DMS114 treated with DMSO at 0.1 percent for 48 hours (cell line): ENCODE data around the gene SLC39A10.
"Not testable (repeated sequence)": the region's sequence is repeated elsewhere in the genome, so short reads cannot be mapped to it uniquely, and the experiment has no call there.

Source experiments
- DNase-seq: peaks from one replicate; lab custom pipeline; 2025; ENCODE audit not compliant: unreplicated experiment; lab: John Stamatoyannopoulos, UW

Gene SLC39A10

DNA sequence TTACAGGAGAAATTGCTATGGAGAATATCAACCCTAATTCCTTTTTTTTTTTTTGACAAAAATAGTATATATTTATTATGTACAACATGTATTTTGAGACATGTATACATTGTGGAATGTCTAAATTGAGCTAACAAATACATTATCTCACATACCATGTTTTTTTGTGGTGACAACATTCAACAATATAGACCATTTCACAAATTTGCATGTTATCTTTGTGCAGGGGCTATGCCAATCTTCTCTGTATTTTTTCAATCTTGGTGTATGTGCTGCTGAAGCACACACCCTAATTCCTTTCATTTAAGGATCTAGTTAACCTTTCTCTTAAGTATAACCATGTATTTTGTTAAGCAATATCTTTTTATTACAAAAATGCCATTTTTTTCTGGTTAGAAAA lies 13.2 kb downstream of the SLC39A10 start:
- DNase-seq: no peak

- no peak for DNase-seq
Observed at GRCh38 chr2:195671563-195671962, 14.5 kb downstream of the SLC39A10 start.

DNA sequence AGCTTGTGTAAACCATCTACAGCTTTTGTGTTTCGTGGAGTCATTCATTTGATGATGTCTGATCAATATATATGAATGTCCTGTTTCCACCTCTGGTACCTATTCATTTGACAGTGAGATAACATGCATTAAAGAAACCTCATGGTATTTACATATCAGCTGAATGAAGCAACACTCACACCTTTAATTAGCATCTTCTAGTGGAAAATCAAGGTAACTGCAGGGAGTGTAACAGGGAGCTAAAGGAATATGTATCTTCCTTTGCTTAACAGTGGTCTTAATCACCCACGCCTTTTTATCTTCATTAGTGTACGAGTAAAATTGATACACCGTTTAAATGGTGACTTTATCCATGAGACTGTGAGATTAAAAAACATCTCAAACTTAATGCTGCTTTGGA lies 15.6 kb downstream of the SLC39A10 start:
- DNase-seq: no peak

GRCh38 chr2:195674491-195675221 lies 17.6 kb downstream of the SLC39A10 start:
- DNase-seq: no peak

- no peak for DNase-seq
Observed at GRCh38 chr2:195675783-195676427, 18.9 kb downstream of the SLC39A10 start.

DNA sequence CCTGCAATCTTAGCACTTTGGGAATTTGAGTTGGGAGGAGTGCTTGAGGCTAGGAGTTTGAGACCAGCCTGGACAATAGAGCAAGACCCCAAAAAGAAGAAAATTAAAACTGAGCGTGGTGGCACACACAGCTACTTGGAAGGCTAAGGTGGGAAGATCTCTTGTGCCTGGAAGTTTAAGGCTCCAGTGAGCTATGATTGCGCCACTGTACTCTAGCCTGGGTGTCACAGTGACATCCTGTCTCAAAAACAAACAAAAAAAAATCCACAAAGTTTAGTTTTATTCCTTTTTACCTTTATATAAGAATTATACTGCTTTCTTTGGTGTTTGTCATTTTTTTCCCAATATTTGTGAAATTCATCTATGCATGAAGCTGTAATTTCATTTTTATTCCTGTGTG lies 20.3 kb downstream of the SLC39A10 start:
- no peak for DNase-seq

DNA sequence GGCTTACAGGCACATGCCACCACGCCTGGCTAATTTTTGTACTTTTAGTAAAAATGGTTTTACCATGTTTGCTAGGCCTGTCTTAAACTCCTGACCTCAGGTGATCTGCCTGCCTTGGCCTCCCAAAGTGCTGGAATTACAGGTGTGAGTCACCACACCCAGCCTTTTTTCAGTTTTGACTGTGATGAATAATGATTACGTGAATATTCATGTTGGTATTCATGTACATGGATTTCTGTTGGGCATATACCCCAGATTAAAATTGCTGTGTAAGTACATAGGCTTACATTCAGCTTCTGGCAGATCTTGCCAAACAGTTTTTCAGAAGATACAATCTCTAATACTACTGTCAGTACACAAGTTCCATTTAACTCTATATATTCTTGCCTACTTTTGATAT lies 20.9 kb downstream of the SLC39A10 start:
- no peak for DNase-seq

- DNase-seq: no peak
Observed at GRCh38 chr2:195682077-195682476, 25.1 kb downstream of the SLC39A10 start.

GRCh38 chr2:195683174-195683573 lies 26.1 kb downstream of the SLC39A10 start:
- DNase-seq: no peak

GRCh38 chr2:195686564-195686963 lies 29.5 kb downstream of the SLC39A10 start:
- no peak for DNase-seq

- DNase-seq: no peak
Observed at GRCh38 chr2:195687320-195688086, 30.5 kb downstream of the SLC39A10 start.

DNA sequence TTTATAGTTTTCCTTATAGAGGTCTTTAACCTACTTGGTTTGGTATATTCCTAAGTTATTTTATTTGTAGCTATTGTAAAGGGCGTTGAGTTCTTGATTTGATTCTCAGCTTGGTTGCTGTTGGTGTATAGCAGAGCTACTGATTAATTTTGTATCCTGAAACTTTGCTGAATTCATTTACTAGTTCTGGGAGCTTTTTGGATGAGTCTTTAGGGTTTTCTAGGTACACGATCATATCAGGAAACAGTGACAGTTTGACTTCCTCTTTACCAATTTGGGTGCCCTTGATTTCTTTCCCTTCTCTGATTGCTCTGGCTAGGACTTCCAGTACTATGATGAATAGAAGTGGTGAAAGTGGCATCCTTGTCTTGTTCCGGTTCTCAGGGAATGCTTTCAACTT lies 35.5 kb downstream of the SLC39A10 start:
- DNase-seq: not testable (repeated sequence)

DNA sequence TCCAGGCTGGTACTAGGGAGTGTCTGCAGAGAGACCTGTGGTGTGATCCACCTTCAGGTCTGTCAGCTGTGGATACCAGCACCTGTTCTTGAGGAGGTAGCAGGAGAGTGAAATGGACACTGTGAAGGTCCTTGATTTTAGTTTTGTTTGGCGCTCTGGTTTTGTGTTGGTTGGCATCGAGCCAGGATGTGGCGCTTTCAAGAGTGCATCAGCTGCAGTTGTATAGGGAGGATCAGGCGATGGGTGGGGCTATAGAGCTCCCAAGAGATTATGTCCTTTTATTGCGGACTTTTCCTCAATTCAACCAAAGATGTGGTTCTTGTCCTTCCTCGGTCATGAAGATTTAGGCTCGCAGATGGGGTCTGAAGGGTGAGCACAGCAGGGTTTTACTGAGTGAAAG lies 37.5 kb downstream of the SLC39A10 start:
- no peak for DNase-seq

DNA sequence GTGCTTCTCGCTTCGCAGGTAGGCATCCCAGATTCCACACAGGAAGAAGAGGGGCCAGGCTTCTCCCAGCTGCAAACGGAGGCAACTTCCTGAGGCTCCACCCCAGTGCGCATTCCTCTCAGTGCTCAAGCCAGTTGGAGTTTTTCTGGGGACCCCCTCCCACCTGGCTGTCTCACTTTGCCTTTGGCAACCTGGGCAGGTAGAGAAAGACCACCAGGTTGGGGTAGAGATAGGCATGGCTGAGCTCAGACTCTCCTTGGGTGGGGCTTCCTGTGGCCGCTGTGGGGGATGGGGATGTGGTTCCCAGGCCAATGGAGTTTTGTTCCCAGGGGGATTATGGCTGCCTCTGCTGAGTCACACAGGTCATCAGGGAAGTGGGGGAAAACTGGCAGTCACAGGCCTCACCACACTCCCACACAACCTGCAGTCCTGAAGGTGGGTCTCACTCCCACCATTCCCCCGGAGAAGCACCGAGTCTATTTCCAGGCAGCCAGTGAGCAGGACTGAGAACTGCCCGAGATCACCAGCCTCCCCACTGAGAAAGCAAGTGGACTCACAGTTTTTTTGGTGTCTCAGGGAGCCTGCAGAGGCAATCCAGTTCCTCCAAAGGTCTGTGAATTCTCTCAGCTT lies 38.1 kb downstream of the SLC39A10 start:
- no peak for DNase-seq

- no peak for DNase-seq
Observed at GRCh38 chr2:195696012-195696411, 39.0 kb downstream of the SLC39A10 start.

DNA sequence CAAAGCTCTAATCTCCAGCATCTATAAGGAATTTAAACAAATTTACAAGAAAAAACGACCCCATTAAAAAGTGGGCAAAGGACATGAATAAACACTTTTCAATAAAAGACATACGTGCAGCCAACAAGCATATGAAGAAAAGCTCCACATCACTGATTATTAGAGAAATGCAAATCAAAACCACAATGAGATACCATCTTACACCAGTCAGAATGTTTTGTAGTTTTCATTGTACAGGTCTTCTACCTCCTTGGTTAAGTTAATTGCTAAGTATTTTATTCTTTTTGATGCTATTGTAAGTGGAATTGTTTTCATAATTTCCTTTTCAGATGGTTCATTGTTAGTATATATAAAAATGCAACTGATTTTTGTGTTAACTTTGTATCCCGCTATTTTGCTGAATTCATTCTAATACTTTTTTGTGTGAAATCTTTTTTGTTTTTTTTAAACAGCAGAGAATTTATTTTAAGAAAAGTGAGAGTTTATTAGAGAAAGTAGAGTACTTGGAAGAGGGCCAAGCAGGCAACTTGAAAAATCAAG lies 40.7 kb downstream of the SLC39A10 start:
- DNase-seq: no peak

- DNase-seq: no peak
Observed at GRCh38 chr2:195700480-195700879, 43.5 kb downstream of the SLC39A10 start.

DNA sequence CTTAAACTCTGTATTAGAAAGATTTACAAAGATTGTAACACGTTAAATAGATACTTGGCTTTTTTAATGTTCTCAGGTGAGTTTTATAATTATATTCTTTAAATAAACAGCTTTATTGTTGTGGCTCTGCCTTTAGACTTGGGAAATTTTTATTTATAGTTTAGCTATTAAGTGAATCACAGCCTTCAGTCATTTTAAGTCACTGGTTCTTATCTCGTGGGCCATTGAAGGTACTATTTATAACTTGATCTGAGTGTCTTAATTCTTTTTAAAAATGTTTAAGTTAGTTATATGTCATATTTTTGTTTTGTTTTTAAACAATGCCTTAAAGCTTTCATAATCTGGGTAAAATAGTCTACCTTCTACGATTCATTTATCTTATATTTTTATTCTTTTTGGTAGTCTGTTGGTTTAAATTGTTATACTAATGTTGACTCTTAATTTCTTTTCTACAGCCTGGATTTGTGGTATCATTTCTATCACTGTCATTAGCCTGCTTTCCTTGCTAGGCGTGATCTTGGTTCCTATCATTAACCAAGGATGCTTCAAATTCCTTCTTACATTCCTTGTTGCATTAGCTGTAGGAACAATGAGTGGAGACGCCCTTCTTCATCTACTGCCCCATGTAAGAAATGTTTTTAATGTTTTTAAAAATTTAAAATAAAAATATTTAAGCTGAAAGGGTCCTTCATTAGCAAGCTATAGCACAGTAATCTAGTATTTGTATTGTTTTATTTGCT lies 49.3 kb downstream of the SLC39A10 start:
- no peak for DNase-seq

DNA sequence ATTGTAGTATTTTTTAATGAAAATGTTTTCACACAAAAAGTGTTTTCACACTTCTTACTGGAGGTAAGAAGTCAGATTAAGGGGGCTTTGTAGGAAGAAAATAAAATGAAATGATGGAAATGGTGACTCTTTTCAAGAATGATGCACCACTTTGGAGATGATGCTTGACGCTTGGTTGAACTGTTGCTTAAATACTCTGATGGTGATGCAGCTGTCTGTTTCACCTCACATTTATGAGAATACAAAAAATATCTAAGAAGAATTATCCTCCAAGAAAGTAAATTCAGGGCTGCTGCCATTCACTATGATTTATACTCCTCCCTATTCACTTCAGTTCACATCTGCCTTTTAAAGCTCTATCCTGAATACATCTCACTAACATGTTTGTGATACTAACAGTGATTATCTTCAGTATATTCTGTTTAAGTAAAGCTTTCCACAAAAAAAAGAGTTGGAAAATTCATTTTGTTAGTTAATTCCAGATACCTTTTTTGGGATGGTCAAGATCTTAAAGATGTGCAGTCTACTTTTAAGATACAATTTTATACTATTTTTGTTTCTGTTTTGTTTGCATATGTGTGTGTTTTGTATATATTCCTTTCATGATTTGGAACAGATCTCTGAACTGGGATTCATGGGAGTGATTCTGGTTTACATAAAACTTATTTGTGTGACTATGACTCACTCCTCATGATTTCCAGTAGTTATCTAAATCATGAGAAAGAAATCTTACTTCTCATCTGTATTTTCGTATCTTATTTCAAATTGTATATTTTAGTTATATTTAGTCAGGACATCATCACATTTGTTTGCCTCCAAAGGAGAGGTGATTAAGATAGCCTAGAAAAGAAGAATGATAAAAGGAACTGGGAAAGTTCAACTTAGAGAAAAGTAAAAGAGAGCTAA lies 53.1 kb downstream of the SLC39A10 start:
- DNase-seq: no peak

GRCh38 chr2:195711478-195711877 lies 54.5 kb downstream of the SLC39A10 start:
- DNase-seq: no peak
